SKM-1 treated with dmso at 0.1 percent for 144 hours (cell line): ENCODE data around the gene RRP36.
"Not testable (repeated sequence)": the region's sequence is repeated elsewhere in the genome, so short reads cannot be mapped to it uniquely, and the experiment has no call there.

Experiments used
- DNase-seq: peaks from one replicate; lab custom pipeline; 2025; ENCODE audit not compliant: unreplicated experiment; lab: John Stamatoyannopoulos, UW

Gene RRP36

GRCh38 chr6:43036712-43037111 lies 15.3 kb downstream of the RRP36 start:
- DNase-seq = no peak

- no peak for DNase-seq
These were observed 15.8 kb downstream of the RRP36 start for GRCh38 chr6:43037197-43037596.

GRCh38 chr6:43037706-43038105 lies 16.3 kb downstream of the RRP36 start:
- no peak for DNase-seq

DNA sequence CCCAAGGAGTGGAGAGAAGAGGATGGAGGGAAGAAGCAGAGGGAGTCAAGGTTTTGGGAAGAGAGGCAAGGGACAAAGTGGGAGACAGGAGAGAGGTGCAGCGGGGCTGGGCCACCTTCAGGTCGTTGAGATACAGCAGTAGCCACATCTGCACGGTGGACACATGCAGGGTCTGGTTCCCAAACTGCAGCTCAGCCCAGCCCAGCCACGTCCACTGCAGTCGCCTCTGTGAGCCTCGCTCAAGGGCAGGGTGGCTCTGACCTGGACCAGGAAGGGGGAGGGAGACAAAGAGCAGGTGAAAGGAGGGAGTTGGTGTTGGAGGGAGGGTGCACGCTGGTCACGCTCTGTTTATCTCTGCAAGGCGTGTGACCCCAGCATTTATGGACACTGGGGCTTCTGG lies 17.3 kb downstream of the RRP36 start:
- no peak for DNase-seq

GRCh38 chr6:43040542-43041257 lies 19.3 kb downstream of the RRP36 start:
- no peak for DNase-seq

DNA sequence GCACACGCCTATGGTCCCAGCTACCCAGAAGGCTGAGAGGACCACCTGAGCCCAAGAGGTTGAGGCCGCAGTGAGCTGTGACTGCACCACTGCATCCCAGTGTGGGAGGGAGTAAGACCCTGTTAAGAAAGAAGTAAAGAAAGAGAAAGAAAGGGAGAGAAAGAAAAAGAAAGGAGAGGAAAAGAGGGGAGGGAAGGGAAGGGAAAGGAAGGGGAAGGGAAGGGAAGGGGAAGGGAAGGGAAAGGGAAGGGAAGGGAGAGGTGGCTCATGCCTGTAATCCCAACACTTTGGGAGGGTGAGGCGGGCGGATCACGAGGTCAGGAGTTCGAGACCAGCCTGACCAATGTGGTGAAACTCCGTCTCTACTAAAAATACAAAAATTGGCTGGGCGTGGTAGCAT lies 20.1 kb downstream of the RRP36 start:
- not testable (repeated sequence) for DNase-seq

- DNase-seq = no peak
These were observed 21.9 kb downstream of the RRP36 start for GRCh38 chr6:43043310-43043709.

DNA sequence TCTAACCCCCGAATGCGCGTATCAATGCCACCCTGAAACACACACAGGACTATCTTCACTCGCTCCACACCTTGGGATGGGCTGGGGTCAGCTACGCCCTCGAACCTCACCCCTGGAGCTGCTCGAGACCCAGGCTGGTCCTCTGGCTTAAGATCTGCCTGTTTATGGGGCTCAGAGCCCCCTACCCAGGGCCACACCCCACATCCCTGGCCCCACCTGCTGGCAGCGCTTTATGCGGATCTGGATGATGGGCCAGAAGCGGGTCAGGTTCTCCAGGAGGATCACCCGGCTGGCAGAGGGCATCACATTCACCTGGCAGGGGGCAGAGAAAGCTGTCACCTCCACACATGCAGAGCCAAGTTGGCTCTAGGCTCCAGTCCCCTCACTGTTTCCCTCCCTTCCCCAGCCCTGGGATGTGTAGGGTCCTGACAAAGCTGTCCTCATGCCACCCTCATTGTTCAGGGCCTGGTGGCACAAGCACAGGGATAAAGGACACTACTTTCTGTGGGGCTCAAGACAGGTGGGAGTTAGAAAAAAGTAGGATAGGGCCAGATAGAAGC lies 24.0 kb downstream of the RRP36 start:
- no peak for DNase-seq

DNA sequence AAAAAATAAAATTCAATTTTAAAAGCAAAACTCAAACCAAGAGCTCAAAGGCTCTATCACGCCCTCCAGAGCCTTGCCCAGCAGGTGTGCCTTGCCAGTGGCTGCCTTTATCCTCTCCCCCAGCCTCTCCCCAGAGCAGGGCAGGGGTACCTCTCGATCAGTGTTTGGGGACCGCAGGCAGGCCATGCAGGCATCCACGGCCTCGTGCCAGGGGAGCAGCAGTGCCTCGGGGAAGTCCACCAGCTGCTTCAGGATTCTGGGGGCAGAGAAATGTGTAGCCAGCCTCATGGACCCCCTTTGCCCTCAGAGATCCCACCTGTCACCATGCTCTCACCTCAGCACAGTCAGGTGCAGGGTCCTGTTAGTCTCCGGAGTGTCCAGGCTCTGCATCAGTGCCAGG lies 26.6 kb downstream of the RRP36 start:
- DNase-seq = no peak

DNA sequence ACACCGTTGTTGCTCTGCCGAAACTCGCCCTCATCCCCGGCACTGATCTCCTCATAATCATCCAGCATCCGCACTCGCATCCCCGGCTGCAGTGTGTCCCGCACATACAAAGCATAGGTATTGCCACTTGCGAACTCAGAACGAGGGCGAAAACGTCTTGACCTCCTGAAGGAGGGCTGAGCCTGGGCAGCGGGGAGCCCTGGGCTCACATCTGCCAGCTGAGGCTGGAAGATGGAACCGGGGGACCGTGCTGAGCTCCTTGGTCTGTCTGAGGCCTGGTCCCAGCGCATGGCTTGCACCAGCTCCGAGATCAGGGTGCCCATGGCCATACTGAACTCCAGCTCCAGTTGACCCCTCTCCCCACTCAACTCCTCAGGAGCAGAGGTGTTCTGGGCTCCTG lies 29.6 kb downstream of the RRP36 start:
- DNase-seq = no peak

- no peak for DNase-seq
These were observed 30.9 kb downstream of the RRP36 start for GRCh38 chr6:43052225-43052841.

GRCh38 chr6:43052842-43053544 lies 31.6 kb downstream of the RRP36 start:
- DNase-seq = no peak

GRCh38 chr6:43053545-43054205 lies 32.3 kb downstream of the RRP36 start, which contains the start of gene CUL7:
Gene CUL7 (minus strand): TSS chr6:43053851. CDS start chr6:43052788, 1,063 bp downstream.
- DNase-seq = peak; percentile 94

DNA sequence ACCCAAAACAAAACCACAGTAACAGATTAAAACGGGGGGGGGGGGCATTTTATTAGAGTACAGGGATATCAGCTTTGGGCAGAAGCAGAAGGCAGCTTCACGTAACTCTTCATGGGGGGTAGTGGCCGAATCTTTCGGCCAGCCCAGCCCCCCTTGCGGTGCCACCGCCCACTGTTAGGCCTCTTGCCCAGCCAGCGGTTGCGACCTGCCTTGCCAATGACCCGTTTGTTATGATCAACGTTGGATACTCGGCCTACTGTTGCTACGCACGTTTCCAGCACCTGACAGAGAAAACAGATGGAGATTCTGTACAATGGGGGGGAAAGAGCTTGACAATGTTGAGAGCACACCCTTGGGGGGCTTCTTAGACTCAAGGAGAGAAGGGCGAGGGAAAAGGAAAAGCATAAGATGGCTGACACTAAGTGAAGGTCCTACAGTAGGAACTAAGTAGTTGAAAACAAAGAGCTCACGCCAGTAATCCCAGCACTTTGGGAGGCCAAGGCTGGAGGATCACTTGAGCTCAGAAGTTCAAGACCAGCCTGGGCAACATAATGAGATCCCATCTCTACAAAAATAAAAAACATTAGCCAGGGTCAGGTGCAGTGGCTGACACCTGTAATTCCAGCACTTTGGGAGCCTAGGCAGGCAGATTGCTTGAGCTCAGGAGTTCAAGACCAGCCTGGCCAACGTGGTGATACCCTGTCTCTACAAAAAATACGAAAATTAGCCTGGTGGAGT lies 33.0 kb downstream of the RRP36 start:
- DNase-seq = no peak

- DNase-seq = no peak
These were observed 34.5 kb downstream of the RRP36 start for GRCh38 chr6:43055966-43056365.

DNA sequence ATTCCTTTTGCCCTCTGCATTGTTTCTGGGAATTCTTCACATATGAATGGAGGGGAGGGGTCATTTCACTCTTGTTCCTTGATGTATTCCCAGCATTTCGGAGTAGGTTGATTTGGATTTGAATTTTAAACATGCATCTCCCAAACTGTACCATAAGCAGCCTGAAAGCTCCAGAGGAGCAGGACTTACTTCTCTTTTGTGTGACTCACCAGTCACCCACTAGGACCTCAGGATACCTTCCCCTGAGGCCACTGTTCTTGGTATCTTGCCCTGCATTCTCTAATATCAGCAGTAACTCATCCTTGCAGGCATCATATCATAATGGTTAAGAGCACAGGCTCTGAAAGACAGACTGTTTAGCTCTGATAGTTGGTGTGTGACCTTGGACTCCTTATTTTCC lies 37.1 kb downstream of the RRP36 start:
- no peak for DNase-seq

DNA sequence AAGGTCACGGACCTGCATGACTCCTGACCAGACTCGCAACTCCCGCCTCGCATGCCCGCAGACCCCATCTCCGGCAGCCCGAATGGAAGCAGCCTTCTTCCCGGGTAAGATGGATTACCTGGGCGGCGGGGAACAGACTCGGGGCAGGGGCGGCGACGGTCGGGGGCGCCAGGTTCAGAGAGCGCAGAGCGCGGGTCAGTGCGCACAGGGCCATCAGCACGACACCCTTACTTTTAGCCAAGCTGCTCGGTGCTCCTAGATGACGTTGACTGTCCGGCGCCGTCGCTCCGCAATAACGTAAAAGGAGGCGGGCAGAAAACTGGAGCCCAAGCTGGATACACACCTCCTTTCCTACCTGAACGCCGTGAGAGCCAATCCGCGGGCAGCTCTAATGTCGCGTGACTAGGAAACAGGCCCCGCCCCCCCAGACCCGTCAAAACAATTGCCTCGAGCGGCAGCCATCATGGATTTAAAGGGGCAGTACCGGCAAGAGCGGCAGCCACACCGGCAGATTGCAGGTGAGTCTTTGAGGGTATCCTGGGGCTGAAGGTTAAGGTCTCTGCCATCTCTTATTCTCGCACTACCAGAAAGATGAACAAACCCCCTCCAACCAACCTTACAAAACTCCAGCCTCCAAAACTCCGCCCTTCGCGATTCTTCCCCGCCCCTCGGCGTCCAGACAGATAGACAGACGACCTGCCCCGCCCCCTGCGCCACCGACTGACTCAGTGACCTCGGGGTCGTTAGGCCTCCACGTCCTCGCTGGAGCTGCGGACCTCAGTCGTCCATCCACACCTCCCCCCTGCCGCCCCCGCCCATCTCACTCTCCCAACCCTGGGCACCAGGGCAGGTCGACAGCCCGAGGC lies 38.0 kb downstream of the RRP36 start, which contains the start of the genes KLC4 and MRPL2:
TSS of gene KLC4 (plus strand) at position 464 of the 866 bp plus-strand sequence. CDS start 1,705 bp downstream, outside the sequence.
TSS of gene MRPL2 (minus strand) at position 267 of the 866 bp plus-strand sequence. CDS start at position 214, 53 bp downstream.
- DNase-seq = peak; percentile 98

- no peak for DNase-seq
These were observed 38.8 kb downstream of the RRP36 start for GRCh38 chr6:43060034-43060754.
